Parathyroid adenoma (tissue), 2 donors: Measurements from ENCODE around the gene BANP.
"Not testable (repeated sequence)": the region's sequence is repeated elsewhere in the genome, so short reads cannot be mapped to it uniquely, and the experiment has no call there.

Experiments
- H2AFZ ChIP-seq: fragments of 300-600 bp; sonication (generic); one replicate; pipeline ENCODE4 v1.7.0; 2017; ENCODE audit warnings: antibody characterized with exemption, mild to moderate bottlenecking
- H3K27ac ChIP-seq: fragments of 300-600 bp; sonication (generic); one replicate; pipeline ENCODE4 v1.7.0; 2017
- H3K27me3 ChIP-seq: fragments of 300-600 bp; sonication (generic); one replicate; pipeline ENCODE4 v1.7.0; 2017; ENCODE audit warnings: low read length; ENCODE audit not compliant: control insufficient read depth, insufficient read depth
- H3K36me3 ChIP-seq: fragments of 300-600 bp; sonication (generic); one replicate; pipeline ENCODE4 v1.7.0; 2017; ENCODE audit warnings: low read length; ENCODE audit not compliant: control insufficient read depth, insufficient read depth
- H3K4me1 ChIP-seq: fragments of 300-600 bp; sonication (generic); one replicate; pipeline ENCODE4 v1.7.0; 2017; ENCODE audit warnings: control low read depth
- H3K4me2 ChIP-seq: fragments of 300-600 bp; sonication (generic); one replicate; pipeline ENCODE4 v1.7.0; 2017; ENCODE audit warnings: low read length
- H3K4me3 ChIP-seq: fragments of 300-600 bp; sonication (generic); one replicate; pipeline ENCODE4 v1.7.0; 2017; ENCODE audit warnings: low read depth, low read length
- H3K79me2 ChIP-seq: fragments of 300-600 bp; sonication (generic); one replicate; pipeline ENCODE4 v1.7.0; 2017; ENCODE audit warnings: control low read depth
- H3K9ac ChIP-seq: fragments of 300-600 bp; sonication (generic); one replicate; pipeline ENCODE4 v1.7.0; 2017; ENCODE audit warnings: mild to moderate bottlenecking
- H3K9me3 ChIP-seq: fragments of 300-600 bp; sonication (generic); one replicate; pipeline ENCODE4 v1.7.0; 2017; ENCODE audit warnings: low read length; ENCODE audit not compliant: control insufficient read depth
- TF ChIP-seq, protein P1 (sequence below): fragments of 300-600 bp; sonication (generic); IDR thresholded peaks from one replicate; pipeline ENCODE4 v1.7.0; 2017; ENCODE audit warnings: antibody characterized with exemption, mild to moderate bottlenecking
- donor health status: primary hyperparathyroidism.

Gene BANP

DNA sequence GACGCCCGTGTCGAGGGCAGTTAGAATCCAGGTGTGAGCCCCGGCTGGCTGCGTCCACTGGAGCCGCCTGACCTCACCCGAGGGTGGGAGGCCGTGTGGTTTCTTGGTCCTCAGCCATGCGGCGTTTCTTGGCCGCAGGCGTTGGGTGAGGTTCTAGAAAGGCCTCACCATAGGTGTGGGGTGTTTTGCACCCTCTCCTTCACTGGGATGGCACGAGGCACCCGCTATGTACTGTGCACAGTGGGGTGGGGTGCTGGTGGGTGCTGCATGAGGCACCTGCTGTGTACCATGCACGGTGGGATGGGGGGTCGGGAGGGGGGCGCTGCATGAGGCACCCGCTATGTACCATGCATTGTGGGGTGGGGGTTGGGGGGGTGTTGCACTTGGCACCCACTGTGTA lies 169.6 kb downstream of the BANP start:
- Histone ChIP-seq H3K79me2 (no peaks in the 10 kb centered on the region), H3K4me1 (no peaks in the 10 kb centered on the region), H3K36me3 (no peaks in the 10 kb centered on the region), H3K27me3 (no peaks in the 10 kb centered on the region), H3K4me3 (no peak overlapping the region), H3K9me3 (no peaks in the 10 kb centered on the region), H3K27ac (no peak overlapping the region), H3K9ac (no peak overlapping the region), H2AFZ (no peak overlapping the region), H3K4me2 (no peak overlapping the region)
- TF ChIP-seq, protein P1, sequence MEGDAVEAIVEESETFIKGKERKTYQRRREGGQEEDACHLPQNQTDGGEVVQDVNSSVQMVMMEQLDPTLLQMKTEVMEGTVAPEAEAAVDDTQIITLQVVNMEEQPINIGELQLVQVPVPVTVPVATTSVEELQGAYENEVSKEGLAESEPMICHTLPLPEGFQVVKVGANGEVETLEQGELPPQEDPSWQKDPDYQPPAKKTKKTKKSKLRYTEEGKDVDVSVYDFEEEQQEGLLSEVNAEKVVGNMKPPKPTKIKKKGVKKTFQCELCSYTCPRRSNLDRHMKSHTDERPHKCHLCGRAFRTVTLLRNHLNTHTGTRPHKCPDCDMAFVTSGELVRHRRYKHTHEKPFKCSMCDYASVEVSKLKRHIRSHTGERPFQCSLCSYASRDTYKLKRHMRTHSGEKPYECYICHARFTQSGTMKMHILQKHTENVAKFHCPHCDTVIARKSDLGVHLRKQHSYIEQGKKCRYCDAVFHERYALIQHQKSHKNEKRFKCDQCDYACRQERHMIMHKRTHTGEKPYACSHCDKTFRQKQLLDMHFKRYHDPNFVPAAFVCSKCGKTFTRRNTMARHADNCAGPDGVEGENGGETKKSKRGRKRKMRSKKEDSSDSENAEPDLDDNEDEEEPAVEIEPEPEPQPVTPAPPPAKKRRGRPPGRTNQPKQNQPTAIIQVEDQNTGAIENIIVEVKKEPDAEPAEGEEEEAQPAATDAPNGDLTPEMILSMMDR = no peak

DNA sequence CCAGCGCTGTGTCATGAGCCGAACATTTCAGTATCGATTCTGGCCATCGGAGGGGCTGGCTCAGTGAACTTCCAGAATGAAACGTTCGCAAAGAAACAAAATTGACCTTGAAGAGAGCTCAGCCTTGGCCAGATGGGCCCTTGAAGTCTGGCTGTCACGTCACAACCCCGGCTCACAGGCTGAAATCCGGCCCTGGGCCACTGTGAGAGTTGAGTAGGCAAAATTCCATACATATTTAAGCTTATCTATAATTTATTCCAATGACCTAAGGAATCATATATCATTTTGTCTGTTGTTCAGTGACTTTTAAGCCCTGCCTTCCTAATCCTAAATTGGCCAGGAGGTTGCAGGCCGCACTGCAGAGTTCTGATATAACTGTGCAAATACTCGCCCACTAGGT lies 170.2 kb downstream of the BANP start:
- H3K9me3 ChIP-seq, H3K27ac ChIP-seq, H3K4me2 ChIP-seq, H3K9ac ChIP-seq, H3K4me1 ChIP-seq, H3K79me2 ChIP-seq, H3K4me3 ChIP-seq, H3K36me3 ChIP-seq, H2AFZ ChIP-seq, H3K27me3 ChIP-seq: not testable (repeated sequence)

GRCh38 chr16:88121886-88122580 lies 170.8 kb downstream of the BANP start:
- no peaks in the 10 kb centered on the region for H3K36me3 ChIP-seq
- no peak overlapping the region for H2AFZ ChIP-seq
- TF ChIP-seq, protein P1 = no peak
- no peaks in the 10 kb centered on the region for H3K9me3 ChIP-seq
- no peak overlapping the region for H3K4me2 ChIP-seq
- no peak overlapping the region for H3K4me3 ChIP-seq
- H3K9ac ChIP-seq = no peak overlapping the region
- H3K4me1 ChIP-seq = no peaks in the 10 kb centered on the region
- H3K27ac ChIP-seq = no peak overlapping the region
- no peaks in the 10 kb centered on the region for H3K79me2 ChIP-seq
- no peaks in the 10 kb centered on the region for H3K27me3 ChIP-seq
